Measurements from ENCODE around the gene BATF2.

BATF2 gene

DNA sequence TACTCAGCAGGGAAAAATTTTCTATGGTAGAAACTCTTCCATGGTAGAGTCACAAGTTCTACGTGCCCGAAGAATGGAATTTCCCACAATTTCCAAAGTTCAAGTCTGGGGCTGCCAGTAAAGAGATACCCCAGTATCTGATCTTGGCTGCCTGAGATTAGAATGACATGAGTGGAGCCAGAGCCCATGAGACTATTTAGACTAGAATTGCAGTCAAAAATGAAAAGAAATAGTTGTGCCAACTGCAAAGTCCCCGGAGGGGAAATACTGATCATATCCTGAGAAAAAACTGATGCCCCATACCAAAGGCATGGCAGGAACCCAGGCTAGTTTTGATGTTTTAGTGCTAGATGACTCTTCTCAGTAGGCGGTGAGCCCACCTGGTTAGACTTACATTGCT lies 36.1 kb downstream of the BATF2 start:
- no peak for DNase-seq

GRCh38 chr11:64959498-64959897 lies 37.3 kb downstream of the BATF2 start:
- no peak for DNase-seq

DNA sequence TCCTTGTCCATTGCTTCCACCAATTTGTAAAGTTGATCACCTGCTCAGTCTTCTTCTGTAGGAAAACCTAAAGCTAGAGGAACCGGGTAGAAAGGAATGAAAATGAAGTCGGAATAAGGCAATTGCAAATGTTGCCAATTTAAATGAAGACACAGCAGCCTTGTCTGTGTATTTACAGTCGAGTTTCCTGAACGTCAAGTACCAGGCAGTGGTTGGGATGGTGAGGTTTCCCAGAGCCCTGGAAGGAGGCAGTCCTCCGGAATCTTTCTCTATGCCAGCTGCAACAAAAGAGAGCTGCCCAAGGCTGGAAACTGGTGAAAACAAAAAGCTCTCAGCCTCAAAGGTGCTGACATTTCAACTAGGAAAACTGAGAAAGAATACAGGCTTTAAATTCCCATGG lies 42.6 kb downstream of the BATF2 start:
- no peak for DNase-seq

DNA sequence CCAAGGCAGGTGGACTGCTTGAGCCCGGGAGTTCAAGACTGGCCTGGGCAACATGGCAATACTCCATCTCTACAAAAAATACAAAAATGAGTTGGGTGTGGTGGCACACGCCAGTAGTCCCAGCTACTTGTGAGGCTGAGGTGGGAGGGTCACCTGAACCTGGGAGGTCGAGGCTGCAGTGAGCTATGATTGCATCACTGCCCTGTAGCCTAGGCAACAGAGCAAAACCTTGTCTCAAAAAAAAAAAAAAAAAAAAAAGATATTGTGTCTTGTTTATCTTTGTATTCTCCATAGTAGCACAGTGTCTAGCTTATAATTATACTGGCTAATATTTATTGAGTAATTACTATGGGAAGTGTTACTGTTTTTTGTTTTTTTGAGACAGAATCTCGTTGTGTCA lies 45.2 kb downstream of the BATF2 start:
- no peak for DNase-seq

DNA sequence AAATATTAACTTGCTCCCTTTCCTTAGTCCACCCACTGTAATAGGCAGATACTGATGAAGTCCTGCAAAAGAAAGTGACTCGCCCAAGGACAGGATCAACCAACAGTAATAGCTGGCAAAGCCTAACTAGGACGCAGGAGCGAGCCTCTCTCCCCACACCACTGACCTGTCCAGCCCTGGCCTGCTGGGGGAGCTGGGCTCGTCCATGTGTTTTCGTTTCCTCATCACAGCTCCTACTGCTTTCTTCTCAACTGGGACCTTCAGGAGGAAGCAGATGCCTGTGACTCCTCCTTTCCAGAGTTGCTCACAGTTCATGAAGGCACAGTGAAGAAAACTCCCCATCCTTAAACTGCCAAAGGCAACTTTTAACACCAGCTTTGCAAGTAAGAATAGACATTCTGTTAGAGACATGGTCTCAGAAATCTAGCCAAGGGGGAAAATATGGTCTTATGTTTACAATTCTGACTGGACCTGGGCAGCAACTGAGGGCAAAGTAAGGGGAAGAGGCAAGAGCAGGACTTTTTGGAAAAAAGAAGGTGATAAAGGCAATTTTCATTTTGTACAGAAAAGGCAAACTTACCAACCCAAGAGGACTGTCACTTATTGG lies 49.5 kb downstream of the BATF2 start:
- DNase-seq = no peak
